ENCODE data around the gene CLPTM1L.
"Not testable (repeated sequence)": the region's sequence is repeated elsewhere in the genome, so short reads cannot be mapped to it uniquely, and the experiment has no call there.

Gene CLPTM1L

DNA sequence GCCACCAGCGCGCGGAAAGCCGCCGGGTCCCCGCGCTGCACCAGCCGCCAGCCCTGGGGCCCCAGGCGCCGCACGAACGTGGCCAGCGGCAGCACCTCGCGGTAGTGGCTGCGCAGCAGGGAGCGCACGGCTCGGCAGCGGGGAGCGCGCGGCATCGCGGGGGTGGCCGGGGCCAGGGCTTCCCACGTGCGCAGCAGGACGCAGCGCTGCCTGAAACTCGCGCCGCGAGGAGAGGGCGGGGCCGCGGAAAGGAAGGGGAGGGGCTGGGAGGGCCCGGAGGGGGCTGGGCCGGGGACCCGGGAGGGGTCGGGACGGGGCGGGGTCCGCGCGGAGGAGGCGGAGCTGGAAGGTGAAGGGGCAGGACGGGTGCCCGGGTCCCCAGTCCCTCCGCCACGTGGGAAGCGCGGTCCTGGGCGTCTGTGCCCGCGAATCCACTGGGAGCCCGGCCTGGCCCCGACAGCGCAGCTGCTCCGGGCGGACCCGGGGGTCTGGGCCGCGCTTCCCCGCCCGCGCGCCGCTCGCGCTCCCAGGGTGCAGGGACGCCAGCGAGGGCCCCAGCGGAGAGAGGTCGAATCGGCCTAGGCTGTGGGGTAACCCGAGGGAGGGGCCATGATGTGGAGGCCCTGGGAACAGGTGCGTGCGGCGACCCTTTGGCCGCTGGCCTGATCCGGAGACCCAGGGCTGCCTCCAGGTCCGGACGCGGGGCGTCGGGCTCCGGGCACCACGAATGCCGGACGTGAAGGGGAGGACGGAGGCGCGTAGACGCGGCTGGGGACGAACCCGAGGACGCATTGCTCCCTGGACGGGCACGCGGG, 49.9 kb downstream of the CLPTM1L start, which contains the start of gene TERT:
TSS of gene TERT (minus strand) at position 234 of the 815 bp plus-strand sequence. CDS start at position 155, 79 bp downstream.
- H3K36me3 ChIP-seq (ENCODE audit: control insufficient read depth, insufficient read depth, low read length), result peaks cover 3% of the 10 kb centered on the region
- H3K4me3 ChIP-seq (ENCODE audit: low read depth, low read length), result peak within 1 kb of the TSS; percentile 61
- H3K4me1 ChIP-seq (ENCODE audit: control insufficient read depth, insufficient read depth, low read length), result no peaks in the 10 kb centered on the region
- peak within 1 kb of the TSS; percentile 24 for H3K9ac ChIP-seq (ENCODE audit: low read depth, low read length)
- peaks cover 9% of the 10 kb centered on the region for H3K27me3 ChIP-seq (ENCODE audit: control insufficient read depth, insufficient read depth, low read length)
- no peaks in the 10 kb centered on the region for H3K9me3 ChIP-seq (ENCODE audit: control insufficient read depth, insufficient read depth, low read length)

DNA sequence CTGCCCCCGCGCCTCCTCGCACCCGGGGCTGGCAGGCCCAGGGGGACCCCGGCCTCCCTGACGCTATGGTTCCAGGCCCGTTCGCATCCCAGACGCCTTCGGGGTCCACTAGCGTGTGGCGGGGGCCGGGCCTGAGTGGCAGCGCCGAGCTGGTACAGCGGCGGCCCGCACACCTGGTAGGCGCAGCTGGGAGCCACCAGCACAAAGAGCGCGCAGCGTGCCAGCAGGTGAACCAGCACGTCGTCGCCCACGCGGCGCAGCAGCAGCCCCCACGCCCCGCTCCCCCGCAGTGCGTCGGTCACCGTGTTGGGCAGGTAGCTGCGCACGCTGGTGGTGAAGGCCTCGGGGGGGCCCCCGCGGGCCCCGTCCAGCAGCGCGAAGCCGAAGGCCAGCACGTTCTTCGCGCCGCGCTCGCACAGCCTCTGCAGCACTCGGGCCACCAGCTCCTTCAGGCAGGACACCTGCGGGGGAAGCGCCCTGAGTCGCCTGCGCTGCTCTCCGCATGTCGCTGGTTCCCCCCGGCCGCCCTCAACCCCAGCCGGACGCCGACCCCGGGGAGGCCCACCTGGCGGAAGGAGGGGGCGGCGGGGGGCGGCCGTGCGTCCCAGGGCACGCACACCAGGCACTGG, 50.6 kb downstream of the CLPTM1L start:
- H3K27me3 ChIP-seq (ENCODE audit: control insufficient read depth, insufficient read depth, low read length), result peaks cover 9% of the 10 kb centered on the region
- H3K4me3 ChIP-seq (ENCODE audit: low read depth, low read length), result peak overlapping the region; percentile 61
- H3K9ac ChIP-seq (ENCODE audit: low read depth, low read length), result no peak overlapping the region
- H3K36me3 ChIP-seq (ENCODE audit: control insufficient read depth, insufficient read depth, low read length), result peaks cover 3% of the 10 kb centered on the region
- H3K9me3 ChIP-seq (ENCODE audit: control insufficient read depth, insufficient read depth, low read length), result no peaks in the 10 kb centered on the region
- H3K4me1 ChIP-seq (ENCODE audit: control insufficient read depth, insufficient read depth, low read length), result no peaks in the 10 kb centered on the region

GRCh38 chr5:1293416-1294205, 51.3 kb downstream of the CLPTM1L start:
- H3K27me3 ChIP-seq (ENCODE audit: control insufficient read depth, insufficient read depth, low read length), result peaks cover 9% of the 10 kb centered on the region
- no peaks in the 10 kb centered on the region for H3K9me3 ChIP-seq (ENCODE audit: control insufficient read depth, insufficient read depth, low read length)
- H3K9ac ChIP-seq (ENCODE audit: low read depth, low read length), result no peak overlapping the region
- peaks cover 3% of the 10 kb centered on the region for H3K36me3 ChIP-seq (ENCODE audit: control insufficient read depth, insufficient read depth, low read length)
- H3K4me3 ChIP-seq (ENCODE audit: low read depth, low read length), result no peak overlapping the region
- no peaks in the 10 kb centered on the region for H3K4me1 ChIP-seq (ENCODE audit: control insufficient read depth, insufficient read depth, low read length)

GRCh38 chr5:1292846-1293415, 52.0 kb downstream of the CLPTM1L start:
- Histone ChIP-seq H3K9ac (ENCODE audit: low read depth, low read length) (no peak overlapping the region), H3K36me3 (ENCODE audit: control insufficient read depth, insufficient read depth, low read length) (peaks cover 3% of the 10 kb centered on the region), H3K4me3 (ENCODE audit: low read depth, low read length) (no peak overlapping the region), H3K9me3 (ENCODE audit: control insufficient read depth, insufficient read depth, low read length) (no peaks in the 10 kb centered on the region), H3K4me1 (ENCODE audit: control insufficient read depth, insufficient read depth, low read length) (no peaks in the 10 kb centered on the region), H3K27me3 (ENCODE audit: control insufficient read depth, insufficient read depth, low read length) (peaks cover 9% of the 10 kb centered on the region)

DNA sequence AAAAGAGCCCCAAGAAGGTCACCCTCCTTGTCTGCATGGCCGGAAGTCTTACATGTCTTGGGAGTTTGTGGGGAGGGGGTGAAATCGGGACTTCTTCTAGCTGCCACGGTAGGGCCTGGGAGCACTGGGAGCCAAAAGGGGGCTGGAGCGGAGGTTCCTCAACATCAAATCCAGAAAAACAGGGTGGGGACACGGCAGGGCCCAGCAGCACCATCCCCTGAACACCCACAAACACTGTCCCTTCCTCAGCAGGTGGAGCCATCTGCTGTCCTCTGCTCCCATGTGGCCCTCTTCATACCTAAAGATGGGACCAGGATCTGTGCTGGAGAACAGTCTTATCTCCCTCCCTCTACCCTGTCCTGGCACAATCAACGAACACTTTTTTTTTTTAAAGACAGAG, 52.8 kb downstream of the CLPTM1L start:
- Histone ChIP-seq H3K4me1 (ENCODE audit: control insufficient read depth, insufficient read depth, low read length) (no peaks in the 10 kb centered on the region), H3K9me3 (ENCODE audit: control insufficient read depth, insufficient read depth, low read length) (no peaks in the 10 kb centered on the region), H3K9ac (ENCODE audit: low read depth, low read length) (no peak overlapping the region), H3K36me3 (ENCODE audit: control insufficient read depth, insufficient read depth, low read length) (peaks cover 3% of the 10 kb centered on the region), H3K27me3 (ENCODE audit: control insufficient read depth, insufficient read depth, low read length) (peaks cover 9% of the 10 kb centered on the region), H3K4me3 (ENCODE audit: low read depth, low read length) (no peak overlapping the region)

DNA sequence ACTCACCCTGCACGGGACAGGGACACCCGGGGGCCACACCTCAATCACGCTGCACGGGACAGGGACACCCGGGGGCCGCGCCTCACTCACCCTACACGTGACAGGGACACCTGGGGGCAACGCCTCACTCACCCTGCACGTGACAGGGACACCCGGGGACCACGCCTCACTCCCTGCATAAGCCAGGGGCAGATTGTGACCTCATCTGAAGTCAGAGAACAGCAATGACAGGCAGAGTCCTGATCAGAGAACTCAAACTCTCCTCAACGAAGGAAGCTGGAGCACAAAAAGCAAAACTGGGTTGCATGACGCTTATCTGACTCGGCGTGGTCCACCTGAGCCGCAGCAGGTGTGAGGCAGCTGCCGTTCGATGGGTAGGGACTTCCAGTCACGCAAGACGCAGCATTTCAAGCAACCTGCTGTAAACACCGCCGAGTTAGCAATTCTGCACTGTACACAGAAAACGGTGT, 53.3 kb downstream of the CLPTM1L start:
- Histone ChIP-seq H3K36me3 (ENCODE audit: control insufficient read depth, insufficient read depth, low read length) (peaks cover 3% of the 10 kb centered on the region), H3K4me1 (ENCODE audit: control insufficient read depth, insufficient read depth, low read length) (no peaks in the 10 kb centered on the region), H3K4me3 (ENCODE audit: low read depth, low read length) (no peak overlapping the region), H3K27me3 (ENCODE audit: control insufficient read depth, insufficient read depth, low read length) (peaks cover 9% of the 10 kb centered on the region), H3K9ac (ENCODE audit: low read depth, low read length) (no peak overlapping the region), H3K9me3 (ENCODE audit: control insufficient read depth, insufficient read depth, low read length) (no peaks in the 10 kb centered on the region)

- H3K4me3 ChIP-seq (ENCODE audit: low read depth, low read length); H3K36me3 ChIP-seq (ENCODE audit: control insufficient read depth, insufficient read depth, low read length); H3K4me1 ChIP-seq (ENCODE audit: control insufficient read depth, insufficient read depth, low read length); H3K27me3 ChIP-seq (ENCODE audit: control insufficient read depth, insufficient read depth, low read length); H3K9me3 ChIP-seq (ENCODE audit: control insufficient read depth, insufficient read depth, low read length); H3K9ac ChIP-seq (ENCODE audit: low read depth, low read length): not testable (repeated sequence)
Measured at GRCh38 chr5:1290956-1291355, 53.9 kb downstream of the CLPTM1L start.

- not testable (repeated sequence) for H3K4me3 ChIP-seq (ENCODE audit: low read depth, low read length); H3K36me3 ChIP-seq (ENCODE audit: control insufficient read depth, insufficient read depth, low read length); H3K9me3 ChIP-seq (ENCODE audit: control insufficient read depth, insufficient read depth, low read length); H3K9ac ChIP-seq (ENCODE audit: low read depth, low read length); H3K4me1 ChIP-seq (ENCODE audit: control insufficient read depth, insufficient read depth, low read length); H3K27me3 ChIP-seq (ENCODE audit: control insufficient read depth, insufficient read depth, low read length)
Measured at GRCh38 chr5:1289559-1289958, 55.3 kb downstream of the CLPTM1L start.

DNA sequence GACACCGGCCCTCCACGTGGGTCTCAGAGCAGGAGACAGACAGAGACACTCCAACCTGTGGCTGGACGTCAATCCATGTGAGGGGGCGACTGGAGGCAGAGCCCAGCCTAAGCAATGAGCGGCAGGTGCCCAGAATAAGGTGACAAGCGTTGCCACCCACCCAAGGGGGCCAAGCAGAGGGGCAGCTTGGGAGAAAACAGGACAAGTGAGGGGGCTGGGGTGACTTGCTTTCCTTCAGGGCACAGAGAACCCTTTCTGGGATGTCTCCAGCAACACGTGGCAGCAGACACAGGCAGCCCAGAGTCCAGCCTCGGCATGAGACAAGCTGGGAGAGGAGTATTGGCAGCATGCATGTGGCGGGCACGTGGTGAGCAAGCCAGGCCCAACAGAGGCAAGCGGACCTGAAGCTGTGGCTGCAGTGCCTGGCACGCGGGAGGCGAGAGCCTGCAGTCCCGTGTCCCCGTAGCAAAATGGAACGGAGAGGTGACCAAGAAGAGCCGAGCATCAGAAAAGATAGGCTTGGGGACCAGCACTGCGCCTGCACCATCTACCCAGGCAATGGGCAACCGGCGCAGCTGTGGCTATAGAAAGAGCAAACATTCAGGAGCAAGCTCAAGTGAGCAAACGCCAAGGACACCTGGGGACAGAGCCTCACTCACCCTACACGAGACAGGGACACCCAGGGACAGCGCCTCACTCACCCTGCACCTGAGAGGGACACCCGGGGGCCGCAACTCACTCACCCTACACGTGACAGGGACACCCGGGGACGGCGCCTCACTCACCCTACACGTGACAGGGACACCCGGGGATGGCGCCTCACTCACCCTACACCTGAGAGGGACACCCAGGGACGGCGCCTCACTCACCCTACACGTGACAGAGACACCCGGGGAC, 56.2 kb downstream of the CLPTM1L start:
- H3K9ac ChIP-seq (ENCODE audit: low read depth, low read length), result no peak overlapping the region
- no peaks in the 10 kb centered on the region for H3K9me3 ChIP-seq (ENCODE audit: control insufficient read depth, insufficient read depth, low read length)
- no peaks in the 10 kb centered on the region for H3K27me3 ChIP-seq (ENCODE audit: control insufficient read depth, insufficient read depth, low read length)

DNA sequence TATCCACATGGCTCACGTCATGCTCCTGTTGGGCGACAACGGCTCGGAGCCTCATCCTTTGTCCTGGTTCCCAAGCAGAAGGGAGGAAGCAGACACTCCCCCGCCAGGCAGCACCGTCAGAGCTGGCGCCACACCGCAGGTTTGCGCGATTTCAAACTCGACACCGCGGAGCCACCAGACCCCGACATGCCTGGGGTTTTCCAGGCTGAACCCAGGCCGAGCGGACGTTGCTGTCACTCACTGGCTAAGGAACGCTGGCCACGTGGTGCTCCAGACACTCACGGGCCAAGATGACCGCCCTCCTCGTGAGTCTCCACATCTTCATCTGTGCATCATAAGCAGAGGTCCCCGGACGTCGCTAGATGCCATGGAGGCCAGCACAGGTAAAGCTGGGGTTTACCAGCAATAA, 59.0 kb downstream of the CLPTM1L start:
- no peak overlapping the region for H3K4me3 ChIP-seq (ENCODE audit: low read depth, low read length)
- H3K27me3 ChIP-seq (ENCODE audit: control insufficient read depth, insufficient read depth, low read length), result no peaks in the 10 kb centered on the region
- peaks cover 15% of the 10 kb centered on the region for H3K36me3 ChIP-seq (ENCODE audit: control insufficient read depth, insufficient read depth, low read length)
- H3K9ac ChIP-seq (ENCODE audit: low read depth, low read length), result no peak overlapping the region
- H3K9me3 ChIP-seq (ENCODE audit: control insufficient read depth, insufficient read depth, low read length), result no peaks in the 10 kb centered on the region
- H3K4me1 ChIP-seq (ENCODE audit: control insufficient read depth, insufficient read depth, low read length), result no peaks in the 10 kb centered on the region

More for the DNA sequence above, 56.2 kb downstream of the CLPTM1L start:
- H3K36me3 ChIP-seq (ENCODE audit: control insufficient read depth, insufficient read depth, low read length), result peaks cover 6% of the 10 kb centered on the region
- no peak overlapping the region for H3K4me3 ChIP-seq (ENCODE audit: low read depth, low read length)
- no peaks in the 10 kb centered on the region for H3K4me1 ChIP-seq (ENCODE audit: control insufficient read depth, insufficient read depth, low read length)
